OCI-M2 (cell line): ENCODE results near the gene CYP8B1.
"Not testable (repeated sequence)": the region's sequence is repeated elsewhere in the genome, so short reads cannot be mapped to it uniquely, and the experiment has no call there.

Experiments
- DNase-seq: peaks from one replicate; lab custom pipeline; 2025; ENCODE audit not compliant: unreplicated experiment; lab: John Stamatoyannopoulos, UW

CYP8B1 gene

DNA sequence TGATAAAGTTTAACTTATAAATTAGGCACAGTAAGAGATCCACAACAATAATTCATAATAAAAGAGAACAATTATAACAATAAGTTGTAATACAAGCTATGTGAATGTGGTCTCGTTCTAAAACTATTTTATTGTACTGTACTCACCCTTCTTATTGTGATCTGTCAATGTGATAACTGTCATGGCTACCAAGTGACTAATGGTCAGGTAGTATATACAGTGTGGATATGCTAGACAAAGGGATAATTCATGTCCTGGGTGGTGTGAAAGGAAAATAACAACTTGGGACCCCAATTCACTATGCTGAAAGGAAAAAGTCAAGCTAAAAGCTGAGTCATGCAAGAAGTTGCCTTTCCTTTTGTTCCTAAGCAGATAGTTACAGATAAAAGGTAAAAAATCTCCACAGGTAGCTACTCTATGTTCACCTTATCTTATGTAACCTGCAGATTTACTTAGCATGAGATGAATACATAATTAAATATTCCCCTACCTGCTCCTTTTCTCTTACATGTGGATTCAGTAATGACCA is 10.7 kb upstream of the CYP8B1 start:
- no peak for DNase-seq

- no peak for DNase-seq
These were observed 8.6 kb upstream of the CYP8B1 start for GRCh38 chr3:42884324-42884723.

DNA sequence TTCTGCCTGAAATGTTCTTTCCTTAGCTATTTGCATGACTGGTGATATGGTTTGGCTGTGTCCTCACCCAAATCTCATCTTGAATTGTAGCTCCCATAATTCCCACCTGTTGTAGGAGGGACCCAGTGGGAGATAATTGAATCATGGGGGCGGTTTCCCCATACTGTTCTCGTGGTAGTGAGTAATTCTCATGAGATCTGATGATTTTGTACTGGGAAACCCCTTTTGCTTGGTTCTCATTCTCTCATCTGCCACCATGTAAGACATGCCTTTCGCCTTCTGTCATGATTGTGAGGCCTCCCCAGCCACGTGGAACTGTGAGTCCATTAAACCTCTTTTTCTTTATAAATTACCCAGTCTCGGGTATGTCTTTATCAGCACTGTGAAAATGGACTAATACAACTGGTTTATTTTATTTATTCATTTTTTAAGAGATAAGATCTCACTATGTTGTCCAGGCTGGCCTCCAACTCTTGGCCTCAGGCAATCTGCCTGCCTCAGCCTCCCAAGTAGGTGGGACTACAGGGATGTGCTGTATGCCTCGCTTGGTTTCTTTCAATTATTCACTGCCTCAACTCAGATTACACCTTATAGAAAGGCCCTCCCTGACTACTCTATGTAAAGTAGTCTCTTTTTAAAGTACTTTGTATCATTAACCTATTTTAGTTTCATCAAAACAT is 7.7 kb upstream of the CYP8B1 start:
- not testable (repeated sequence) for DNase-seq

DNA sequence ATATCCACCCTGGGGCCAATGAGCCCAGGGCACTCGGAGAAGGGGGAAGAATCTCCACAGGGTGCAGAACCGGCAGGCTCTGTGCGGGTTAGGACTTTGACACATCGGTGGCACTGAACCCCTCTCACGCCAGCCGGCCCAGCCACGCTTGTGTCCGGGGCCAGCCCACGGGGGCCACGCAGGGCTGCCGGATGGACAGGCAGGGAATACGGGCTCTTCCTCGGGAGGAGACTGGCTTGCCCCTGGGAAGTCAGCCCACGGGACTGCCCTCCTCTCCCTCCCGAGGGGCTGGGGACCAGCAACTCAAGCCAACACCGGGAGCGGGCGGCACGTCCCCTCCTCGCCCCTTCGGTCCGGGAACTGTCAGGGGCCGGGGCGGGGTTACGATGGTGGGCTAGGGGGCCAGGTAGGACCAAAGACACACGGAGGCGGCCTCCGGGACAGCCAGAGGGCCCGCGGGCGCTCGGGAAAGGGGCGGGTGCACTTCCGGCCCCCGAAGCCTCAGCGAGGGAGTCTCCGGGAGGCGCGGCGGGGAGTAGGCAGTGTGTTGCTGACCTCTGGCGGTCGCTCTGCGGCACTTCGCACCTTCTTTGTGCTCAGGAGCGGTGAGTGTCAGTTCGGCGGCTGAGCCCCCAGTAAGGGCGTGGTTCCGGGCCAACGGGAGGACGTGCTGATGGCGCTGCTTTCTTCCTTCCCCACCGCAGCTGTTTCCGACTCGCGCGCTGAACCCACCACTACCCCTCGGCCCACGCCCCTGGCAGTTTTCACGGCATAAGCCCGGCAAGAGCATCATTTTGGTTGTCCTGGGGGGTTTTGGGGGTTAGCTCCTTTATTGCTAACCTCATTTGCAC is 5.1 kb upstream of the CYP8B1 start:
- peak; percentile 15 for DNase-seq

- DNase-seq: no peak
These were observed 4.5 kb upstream of the CYP8B1 start for GRCh38 chr3:42880183-42880582.

DNA sequence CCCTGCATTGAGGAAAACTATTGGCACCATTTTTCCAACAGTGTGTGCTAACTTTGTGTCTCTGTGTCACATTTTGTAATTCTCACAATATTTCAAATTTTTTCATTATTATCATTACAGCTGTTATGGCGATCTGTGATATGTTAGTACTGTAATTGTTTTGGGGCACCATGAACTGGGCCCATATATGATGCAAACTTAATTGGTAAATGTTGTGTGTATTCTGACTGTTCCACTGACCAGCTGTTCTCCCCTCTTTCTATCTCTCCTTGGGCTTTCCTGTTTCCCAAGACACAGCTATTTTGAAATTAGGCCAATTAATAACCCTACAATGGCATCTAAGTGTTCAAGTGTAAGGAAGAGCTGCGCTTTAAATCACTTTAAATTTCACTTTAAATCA is 2.2 kb upstream of the CYP8B1 start:
- DNase-seq: no peak

GRCh38 chr3:42876940-42877720 is 1.5 kb upstream of the CYP8B1 start:
- no peak for DNase-seq

- DNase-seq: no peak
These were observed 722 bp upstream of the CYP8B1 start for GRCh38 chr3:42876401-42876800.

- DNase-seq: no peak
These were observed 930 bp downstream of the CYP8B1 start for GRCh38 chr3:42874749-42875148.

GRCh38 chr3:42873221-42873982 is 2.3 kb downstream of the CYP8B1 start:
- DNase-seq: no peak

- no peak for DNase-seq
These were observed 3.0 kb downstream of the CYP8B1 start for GRCh38 chr3:42872718-42873117.

GRCh38 chr3:42871592-42872196 is 4.0 kb downstream of the CYP8B1 start:
- no peak for DNase-seq

GRCh38 chr3:42868841-42869240 is 6.8 kb downstream of the CYP8B1 start:
- DNase-seq: no peak

DNA sequence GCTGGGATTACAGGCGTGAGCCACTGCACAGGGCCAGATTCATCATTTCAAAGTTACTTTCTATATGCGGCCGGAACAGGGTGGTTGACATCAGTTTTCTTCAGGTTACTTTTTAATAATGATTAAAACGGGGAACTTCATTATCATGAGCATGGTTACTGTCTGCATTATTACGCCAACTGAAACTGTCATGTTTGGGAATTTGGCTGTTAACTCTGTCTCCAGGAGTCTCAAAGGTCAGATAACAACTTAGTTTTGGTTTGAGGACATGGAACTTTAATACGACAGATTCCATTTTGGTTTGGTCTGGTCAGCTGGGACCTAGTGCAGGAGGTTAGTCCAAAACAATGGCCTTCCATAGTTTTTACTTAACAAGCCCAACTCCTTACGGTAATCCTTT is 8.5 kb downstream of the CYP8B1 start:
- no peak for DNase-seq

DNA sequence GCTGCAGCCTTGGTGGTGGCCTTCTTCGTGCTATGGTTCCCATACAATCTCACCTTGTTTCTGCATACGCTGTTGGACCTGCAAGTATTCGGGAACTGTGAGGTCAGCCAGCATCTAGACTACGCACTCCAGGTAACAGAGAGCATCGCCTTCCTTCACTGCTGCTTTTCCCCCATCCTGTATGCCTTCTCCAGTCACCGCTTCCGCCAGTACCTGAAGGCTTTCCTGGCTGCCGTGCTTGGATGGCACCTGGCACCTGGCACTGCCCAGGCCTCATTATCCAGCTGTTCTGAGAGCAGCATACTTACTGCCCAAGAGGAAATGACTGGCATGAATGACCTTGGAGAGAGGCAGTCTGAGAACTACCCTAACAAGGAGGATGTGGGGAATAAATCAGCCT is 10.4 kb downstream of the CYP8B1 start:
- DNase-seq: no peak

GRCh38 chr3:42864321-42864950 is 11.2 kb downstream of the CYP8B1 start:
- no peak for DNase-seq

DNA sequence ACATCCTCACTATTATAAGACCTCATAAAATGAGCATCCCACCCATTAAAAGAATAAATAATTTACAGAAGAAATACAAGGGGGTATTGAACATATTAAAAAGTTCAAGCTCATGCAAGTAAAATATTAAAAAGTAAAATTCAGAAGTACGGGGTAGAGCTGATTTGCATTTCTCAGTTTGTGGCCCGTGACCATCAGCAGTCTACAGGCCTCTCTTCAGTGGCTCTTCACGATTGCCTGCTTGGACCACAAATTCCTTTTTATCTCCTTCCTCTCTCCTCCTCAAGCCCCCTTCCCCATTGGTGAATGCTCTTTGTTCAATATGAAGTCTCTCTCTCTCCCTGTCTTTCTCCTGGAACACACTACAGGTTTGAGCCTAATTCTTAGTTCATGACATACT is 19.1 kb downstream of the CYP8B1 start:
- no peak for DNase-seq

DNA sequence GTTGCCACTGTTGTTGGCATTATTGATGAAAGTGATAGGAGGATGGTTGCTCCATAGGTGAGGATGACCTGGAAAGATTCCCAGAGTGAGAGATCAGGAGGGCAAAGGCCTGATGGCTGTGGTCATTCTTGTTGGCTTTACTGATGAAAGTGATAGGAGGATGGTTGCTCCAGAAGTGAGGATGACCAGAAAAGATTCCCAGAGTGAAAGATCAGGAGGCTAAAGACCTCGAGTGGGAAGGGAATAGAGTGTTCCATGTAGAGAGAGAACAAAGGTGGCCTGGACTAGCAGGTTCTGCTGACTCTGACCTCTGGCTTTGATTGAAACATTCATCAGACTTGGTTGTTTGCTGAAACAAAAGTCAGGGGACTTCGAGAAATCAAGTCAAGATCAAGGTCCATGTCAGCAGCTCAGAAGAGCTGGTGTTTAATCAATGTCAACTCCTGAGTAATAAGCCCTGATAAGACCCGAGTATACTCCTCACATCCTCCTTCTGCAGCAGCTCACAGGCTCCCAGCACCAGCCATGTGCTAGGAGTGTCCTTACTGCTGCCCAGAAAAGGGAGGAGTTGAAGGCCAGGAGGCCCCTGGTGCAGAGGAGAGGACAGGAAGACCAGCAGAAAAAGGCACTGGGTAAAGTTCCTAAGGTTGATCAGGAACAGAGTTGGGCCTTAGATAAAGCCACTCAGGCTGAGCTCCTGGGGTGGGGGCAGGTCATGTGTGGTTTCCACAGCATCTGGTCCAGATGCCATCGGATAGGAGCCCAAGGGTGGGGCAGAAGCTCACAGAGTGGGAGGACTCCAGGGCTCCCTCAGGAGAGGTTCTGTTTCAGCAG is 19.9 kb downstream of the CYP8B1 start:
- DNase-seq: no peak

DNA sequence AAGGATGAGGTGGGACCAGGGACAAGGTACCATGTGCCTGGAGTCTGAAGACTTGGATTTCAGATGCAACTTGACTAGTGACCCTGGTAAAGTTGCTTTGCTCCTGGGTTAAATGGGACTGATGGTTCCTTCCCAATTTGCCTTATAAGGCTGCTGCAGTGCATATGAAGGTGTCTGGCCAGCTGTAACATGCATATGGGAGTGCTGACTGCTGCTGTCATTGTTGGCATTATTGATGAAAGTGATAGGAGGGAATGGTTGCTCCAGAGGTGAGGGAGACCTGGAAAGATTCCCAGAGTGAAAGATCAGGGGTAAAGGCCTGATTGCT is 20.5 kb downstream of the CYP8B1 start:
- DNase-seq: no peak
